Stomach smooth muscle (tissue), 2 donors: ENCODE results near the gene HEXD.

Source experiments
- H3K27ac ChIP-seq: one replicate; pipeline ENCODE4 v1.7.0; 2013; ENCODE audit warnings: mild to moderate bottlenecking, low read length, inconsistent platforms
- H3K27me3 ChIP-seq, 2 donors: one replicate each; pipeline ENCODE4 v1.7.0; 2013; ENCODE audit warnings: low read length in 2 of 2; ENCODE audit not compliant: insufficient read depth in 2 of 2, control insufficient read depth in 1 of 2
- H3K36me3 ChIP-seq, 2 donors: one replicate each; pipeline ENCODE4 v1.7.0; 2013; ENCODE audit warnings: low read length in 2 of 2; ENCODE audit not compliant: control insufficient read depth in 2 of 2, insufficient read depth in 2 of 2
- H3K4me1 ChIP-seq: one replicate; pipeline ENCODE4 v1.7.0; 2013; ENCODE audit warnings: low read length; ENCODE audit not compliant: control insufficient read depth, insufficient read depth
- H3K4me3 ChIP-seq, 2 donors: one replicate each; pipeline ENCODE4 v1.7.0; 2013; ENCODE audit warnings: low read length in 2 of 2
- H3K9ac ChIP-seq, 2 donors: one replicate each; pipeline ENCODE4 v1.7.0; 2013; ENCODE audit warnings: low read length in 2 of 2, mild to moderate bottlenecking in 1 of 2
- H3K9me3 ChIP-seq, 2 donors: one replicate each; pipeline ENCODE4 v1.7.0; 2013; ENCODE audit warnings: low read length in 2 of 2; ENCODE audit not compliant: control insufficient read depth in 2 of 2
- donor health status: healthy.
- donor health status: Pancreatic carcinoma.

Gene HEXD

DNA sequence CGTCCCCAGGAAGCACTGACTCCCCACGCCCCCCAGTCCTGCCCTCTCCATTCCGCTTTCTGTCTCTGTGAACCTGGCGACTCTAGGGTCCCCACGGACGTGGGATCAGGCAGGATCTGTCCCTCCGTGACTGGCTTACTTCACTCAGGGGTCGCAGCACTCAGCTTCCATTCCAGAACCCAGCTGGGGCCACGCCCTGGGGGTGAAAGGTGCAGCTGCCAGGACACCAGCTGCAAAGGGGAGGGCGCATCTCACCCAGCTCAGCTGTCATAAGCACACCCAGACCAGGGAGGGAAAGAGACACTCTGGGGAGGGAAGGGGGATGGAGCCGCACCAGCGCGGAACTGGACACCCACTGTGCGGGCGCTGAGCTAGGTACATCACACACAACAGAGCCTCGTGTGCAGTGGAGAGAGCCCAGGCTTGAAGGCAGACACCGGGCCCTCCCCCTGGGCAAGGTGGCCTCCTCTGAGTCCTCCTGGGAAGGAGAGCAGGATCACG lies 18.5 kb upstream of the HEXD start:
- H3K27ac ChIP-seq = no peak overlapping the region
- H3K27me3 ChIP-seq = no peaks in the 10 kb centered on the region

DNA sequence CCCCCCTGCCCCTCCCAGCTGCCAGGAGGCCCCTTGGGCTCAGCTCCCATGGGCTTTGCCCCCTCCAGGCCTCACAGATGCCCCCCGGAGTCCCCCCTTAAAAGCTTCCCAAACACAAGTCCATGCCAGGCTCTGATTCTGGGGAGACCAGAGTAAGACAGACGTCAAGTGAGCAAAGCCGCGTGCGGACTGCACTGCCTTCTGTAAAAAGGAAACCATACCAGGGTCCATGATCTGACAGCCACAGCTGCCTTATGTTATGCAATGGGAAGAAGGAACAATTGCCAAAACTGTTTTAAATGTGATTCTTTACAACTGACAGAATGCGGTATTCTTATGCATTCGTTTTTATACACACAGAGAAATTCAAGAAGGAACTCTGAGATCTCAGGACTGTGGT lies 17.9 kb upstream of the HEXD start:
- H3K4me1 ChIP-seq = peaks cover 10% of the 10 kb centered on the region
- H3K27me3 ChIP-seq = no peaks in the 10 kb centered on the region
- no peak overlapping the region for H3K27ac ChIP-seq
- no peak overlapping the region for H3K9ac ChIP-seq
- no peaks in the 10 kb centered on the region for H3K9me3 ChIP-seq
- H3K36me3 ChIP-seq = peaks cover 6 to 15% of the 10 kb centered on the region in 2 donors
- no peak overlapping the region for H3K4me3 ChIP-seq

More for the DNA sequence above, 18.5 kb upstream of the HEXD start:
- H3K4me1 ChIP-seq = peaks cover 10% of the 10 kb centered on the region
- no peak overlapping the region for H3K4me3 ChIP-seq
- H3K9me3 ChIP-seq = no peaks in the 10 kb centered on the region
- peaks cover 6 to 15% of the 10 kb centered on the region in 2 donors for H3K36me3 ChIP-seq
- H3K9ac ChIP-seq = no peak overlapping the region

DNA sequence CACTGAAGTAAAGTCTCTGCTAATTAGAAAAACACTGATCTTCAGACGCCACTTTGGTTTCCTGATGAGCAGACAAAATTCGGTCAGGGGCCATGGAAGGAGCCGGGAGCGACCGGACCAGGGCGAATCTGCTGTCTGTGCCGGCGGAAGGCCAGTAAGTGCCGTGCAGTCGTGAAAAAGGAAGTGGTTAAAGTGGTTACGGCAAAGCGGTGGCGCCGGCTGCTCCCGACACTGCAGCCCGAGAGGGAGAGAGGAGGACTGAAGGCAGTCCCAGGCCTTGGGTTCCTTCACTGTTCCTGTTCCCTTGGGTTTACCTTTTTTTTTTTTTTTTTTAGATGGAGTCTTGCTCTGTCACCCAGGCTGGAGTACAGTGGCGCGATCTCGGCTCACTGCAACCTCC lies 17.3 kb upstream of the HEXD start:
- peaks cover 6 to 15% of the 10 kb centered on the region in 2 donors for H3K36me3 ChIP-seq
- no peak overlapping the region for H3K27ac ChIP-seq
- no peak overlapping the region for H3K4me3 ChIP-seq
- no peaks in the 10 kb centered on the region for H3K27me3 ChIP-seq
- no peaks in the 10 kb centered on the region for H3K9me3 ChIP-seq
- peaks cover 10% of the 10 kb centered on the region for H3K4me1 ChIP-seq
- H3K9ac ChIP-seq = no peak overlapping the region

DNA sequence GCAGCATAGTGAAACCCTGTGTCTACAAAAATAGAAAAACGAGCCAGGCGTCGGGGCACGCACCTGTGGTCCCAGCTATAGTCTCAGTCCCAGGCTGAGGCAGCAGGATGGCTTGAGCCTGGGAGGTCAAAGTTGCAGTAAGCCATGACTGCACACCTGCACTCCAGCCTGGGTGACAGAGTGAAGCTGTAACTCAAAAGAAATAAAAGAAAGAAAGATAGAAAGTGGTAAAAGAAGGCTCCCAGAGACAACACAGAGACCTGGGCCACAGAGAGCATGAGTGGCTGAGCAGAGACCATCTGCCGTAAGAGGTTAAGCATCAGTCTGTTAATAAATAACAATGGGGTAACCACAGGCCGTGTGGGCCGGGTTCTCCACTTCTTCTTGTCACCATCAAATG lies 15.3 kb upstream of the HEXD start:
- Histone ChIP-seq H3K27ac (no peak overlapping the region), H3K9ac (no peak overlapping the region), H3K4me3 (no peak overlapping the region), H3K4me1 (peaks cover 10% of the 10 kb centered on the region), H3K36me3 (peaks cover 6 to 15% of the 10 kb centered on the region in 2 donors), H3K9me3 (no peaks in the 10 kb centered on the region), H3K27me3 (no peaks in the 10 kb centered on the region)

DNA sequence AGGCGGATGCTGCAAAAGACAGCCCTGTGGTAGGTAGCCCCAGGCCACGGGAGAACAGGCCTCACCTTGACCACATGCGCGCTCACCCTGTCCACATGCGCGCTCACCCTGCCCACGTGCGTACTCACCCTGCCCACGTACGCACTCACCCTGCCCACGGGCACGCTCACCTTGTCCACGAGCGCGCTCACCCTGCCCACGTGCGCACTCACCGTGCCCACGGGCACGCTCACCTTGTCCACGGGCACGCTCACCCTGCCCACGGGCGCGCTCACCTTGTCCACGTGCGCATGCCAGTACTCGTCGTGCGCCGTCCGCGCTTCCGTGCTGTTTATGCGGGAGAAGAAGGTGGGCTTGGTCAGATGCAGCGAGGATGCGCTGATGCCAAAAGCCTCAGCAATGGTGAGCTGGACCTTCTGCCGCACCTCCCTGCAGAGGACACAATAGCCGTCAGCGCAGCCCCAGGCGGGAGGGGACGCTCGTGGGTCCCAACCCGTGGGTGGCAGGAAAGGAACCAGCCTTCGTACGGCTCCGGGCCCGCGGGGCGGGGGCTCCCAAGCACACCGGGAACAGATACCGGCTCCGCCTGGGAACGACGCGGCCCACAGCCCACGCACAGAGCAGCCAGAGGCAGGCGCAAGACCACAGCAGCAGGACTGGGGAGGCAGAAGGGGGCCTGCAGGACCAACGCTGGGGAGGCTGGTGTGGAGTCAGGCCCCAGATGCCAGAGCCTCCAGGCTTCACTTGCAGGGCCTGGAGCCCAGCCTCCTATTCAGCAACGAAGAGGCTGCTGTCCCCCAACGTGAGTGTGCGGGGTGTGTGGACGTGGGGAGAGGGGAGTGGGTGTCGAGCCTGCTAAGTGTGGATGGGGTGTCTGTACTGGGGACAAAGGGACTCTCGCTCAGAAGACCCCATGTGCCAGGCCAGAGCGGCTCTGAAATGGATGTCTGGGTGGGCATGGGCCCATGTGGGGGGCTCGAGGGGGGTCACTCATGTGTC lies 14.2 kb upstream of the HEXD start:
- Histone ChIP-seq H3K27ac (no peak overlapping the region), H3K27me3 (no peaks in the 10 kb centered on the region), H3K4me1 (peaks cover 10% of the 10 kb centered on the region), H3K36me3 (peaks cover 6 to 15% of the 10 kb centered on the region in 2 donors), H3K4me3 (no peak overlapping the region), H3K9ac (no peak overlapping the region), H3K9me3 (no peaks in the 10 kb centered on the region)

DNA sequence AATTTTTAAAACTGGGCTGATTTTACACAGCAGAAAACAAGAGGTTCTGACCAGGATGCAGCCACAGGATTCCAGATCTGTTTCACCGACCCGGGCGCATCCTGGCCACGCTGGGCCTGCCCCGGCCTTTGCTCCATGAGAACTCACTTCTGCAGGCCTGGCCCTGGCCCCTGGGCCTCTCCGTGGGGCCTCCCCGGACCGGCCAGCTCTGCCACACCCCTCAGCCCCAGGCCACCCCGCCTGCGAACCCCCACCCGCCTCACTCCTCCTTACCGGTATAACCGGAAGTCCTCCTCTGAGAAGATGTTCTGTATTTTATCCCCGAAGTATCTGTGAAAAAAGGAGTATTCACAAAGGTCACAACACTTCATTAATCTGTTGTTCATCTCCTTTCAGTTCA lies 13.1 kb upstream of the HEXD start:
- H3K4me1 ChIP-seq = peaks cover 3% of the 10 kb centered on the region
- no peak overlapping the region for H3K4me3 ChIP-seq
- no peak overlapping the region for H3K9ac ChIP-seq
- peaks cover 6 to 15% of the 10 kb centered on the region in 2 donors for H3K36me3 ChIP-seq
- no peak overlapping the region for H3K27ac ChIP-seq
- H3K27me3 ChIP-seq = no peaks in the 10 kb centered on the region
- H3K9me3 ChIP-seq = no peaks in the 10 kb centered on the region

DNA sequence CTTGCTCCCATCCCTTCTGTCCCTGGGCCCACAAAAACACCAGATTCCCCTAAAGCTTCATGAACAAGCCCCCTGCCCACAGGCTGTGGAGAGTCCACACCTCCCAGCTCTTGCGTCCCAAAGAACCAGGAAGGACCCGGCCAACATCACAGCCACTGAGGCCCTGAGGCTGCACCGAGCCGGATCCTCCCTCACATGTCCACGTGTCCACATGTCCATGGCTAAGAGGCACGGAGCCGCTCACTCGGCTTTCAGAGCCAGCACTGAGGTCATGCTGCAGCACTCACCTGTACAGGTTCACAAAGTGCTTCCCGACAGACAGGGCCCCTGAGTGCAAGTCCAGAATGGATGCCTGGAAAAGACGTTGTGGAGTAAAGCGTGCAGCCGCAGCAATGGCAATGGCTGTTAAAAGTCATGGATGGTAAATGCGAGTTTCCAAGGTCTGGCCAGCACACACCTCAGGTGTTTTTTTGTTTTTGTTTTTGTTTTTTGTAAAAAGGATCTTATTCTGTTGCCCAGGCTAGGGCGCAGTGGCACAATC lies 11.9 kb upstream of the HEXD start:
- no peaks in the 10 kb centered on the region for H3K4me1 ChIP-seq
- H3K27ac ChIP-seq = no peak overlapping the region
- H3K9me3 ChIP-seq = no peaks in the 10 kb centered on the region
- H3K27me3 ChIP-seq = no peaks in the 10 kb centered on the region
- no peak overlapping the region for H3K9ac ChIP-seq
- H3K36me3 ChIP-seq = peaks cover 6 to 15% of the 10 kb centered on the region in 2 donors
- no peak overlapping the region for H3K4me3 ChIP-seq

DNA sequence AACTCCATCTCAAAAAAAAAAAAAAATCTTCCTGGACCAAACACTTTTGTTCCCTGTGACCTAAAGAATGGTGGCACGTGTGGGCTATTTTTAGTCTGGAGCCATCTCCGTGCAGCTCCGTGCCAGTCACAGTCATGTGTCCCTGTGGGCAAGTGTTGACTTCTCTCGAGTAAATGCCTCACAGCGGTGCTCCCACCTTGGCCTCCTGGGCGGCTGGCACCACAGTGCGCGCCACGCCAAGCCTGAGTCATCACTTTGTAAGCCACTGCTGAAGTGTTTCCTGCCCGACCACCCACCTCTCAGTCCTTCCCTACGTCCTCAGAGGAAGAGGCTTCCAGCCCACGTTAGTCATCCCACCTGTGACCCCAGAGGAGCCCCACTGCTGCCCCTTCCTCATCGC lies 10.9 kb upstream of the HEXD start:
- Histone ChIP-seq H3K27me3 (no peaks in the 10 kb centered on the region), H3K27ac (no peak overlapping the region), H3K4me3 (no peak overlapping the region), H3K9ac (no peak overlapping the region), H3K9me3 (no peaks in the 10 kb centered on the region), H3K36me3 (peaks cover 3 to 13% of the 10 kb centered on the region in 2 donors), H3K4me1 (no peaks in the 10 kb centered on the region)

DNA sequence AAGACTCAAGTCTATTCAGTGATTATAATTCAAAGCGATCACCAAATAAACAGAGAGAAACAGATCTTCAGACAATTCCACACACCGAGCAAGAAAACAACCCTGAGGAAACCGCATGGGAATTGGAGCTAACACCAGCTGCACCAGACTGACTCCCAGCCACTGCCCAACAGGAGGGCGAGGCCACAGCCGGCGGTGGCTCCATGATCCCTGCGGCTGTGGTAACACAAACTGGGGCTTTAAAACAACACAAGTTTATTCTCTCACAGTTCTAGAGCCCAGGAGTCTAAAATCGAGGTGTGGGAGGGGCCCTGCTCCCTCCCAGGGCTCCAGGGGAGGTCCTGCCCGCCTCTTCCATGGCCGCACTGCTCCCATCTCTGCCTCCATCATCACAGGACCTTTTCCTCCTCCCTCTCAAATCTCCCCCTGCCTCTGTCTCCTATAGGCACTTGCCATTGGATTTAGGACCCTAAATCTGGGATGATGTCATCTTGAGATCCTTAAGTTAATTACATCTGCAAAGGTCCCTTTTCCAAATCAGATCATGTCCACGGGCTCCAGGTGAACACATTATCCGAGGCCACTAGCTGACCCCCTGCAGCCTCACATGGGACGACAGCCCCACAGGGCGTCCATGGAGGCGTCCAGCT lies 9.7 kb upstream of the HEXD start:
- no peak overlapping the region for H3K4me3 ChIP-seq
- peaks cover 0 to 7% of the 10 kb centered on the region in 2 donors for H3K36me3 ChIP-seq
- H3K27me3 ChIP-seq = no peaks in the 10 kb centered on the region

DNA sequence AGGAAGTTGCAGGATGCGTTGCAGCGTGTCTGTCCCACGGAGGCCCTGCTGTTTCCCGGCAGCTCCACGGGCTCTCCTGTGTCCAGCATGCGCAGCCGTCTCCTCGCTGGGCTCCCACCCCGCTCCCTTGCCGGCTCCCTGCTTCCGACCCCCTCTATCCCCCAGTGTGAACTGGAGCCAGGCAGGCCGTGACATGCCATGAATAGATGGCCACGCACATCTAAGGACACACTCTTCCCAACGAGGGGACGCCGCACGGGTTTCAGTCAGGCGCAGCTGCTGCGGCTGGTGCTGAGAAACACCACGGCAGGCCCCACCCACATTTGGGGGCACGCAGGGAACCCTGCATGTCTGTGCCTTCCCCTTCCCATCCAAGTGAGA lies 9.2 kb upstream of the HEXD start:
- no peak overlapping the region for H3K4me3 ChIP-seq
- no peaks in the 10 kb centered on the region for H3K4me1 ChIP-seq
- no peaks in the 10 kb centered on the region for H3K27me3 ChIP-seq
- H3K9ac ChIP-seq = no peak overlapping the region
- H3K27ac ChIP-seq = no peak overlapping the region
- no peaks in the 10 kb centered on the region for H3K9me3 ChIP-seq
- peaks cover 0 to 2% of the 10 kb centered on the region in 2 donors for H3K36me3 ChIP-seq

More for the DNA sequence above, 9.7 kb upstream of the HEXD start:
- Histone ChIP-seq H3K4me1 (no peaks in the 10 kb centered on the region), H3K9ac (no peak overlapping the region), H3K9me3 (no peaks in the 10 kb centered on the region), H3K27ac (no peak overlapping the region)
